ENCODE results near the gene TGM6.

Gene TGM6

DNA sequence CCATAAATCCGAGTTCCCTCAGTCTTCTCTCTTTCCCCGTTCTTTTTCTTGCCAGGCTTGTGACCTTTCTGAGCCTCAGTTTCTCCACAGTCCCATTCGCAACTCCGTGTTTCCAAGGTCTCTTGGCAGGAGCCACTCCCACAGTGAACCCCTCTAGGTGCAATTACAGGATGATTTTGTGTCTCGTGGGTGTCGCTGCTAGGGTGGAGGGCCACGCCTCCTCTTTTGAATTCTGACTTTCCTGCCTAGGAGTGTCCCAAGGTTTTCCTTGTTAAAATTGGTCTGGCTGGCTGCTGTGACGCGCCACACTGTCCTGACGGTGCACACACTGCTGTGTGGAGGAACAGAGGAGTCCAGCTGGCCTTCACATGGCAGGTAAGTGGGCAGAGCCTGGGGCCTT lies at the start of gene TGM6:
TGM6 (plus strand) TSS at position 301 of the 400 bp plus-strand sequence; CDS start at position 369, 68 bp downstream.
- no peak for DNase-seq
- Mint-ChIP-seq H3K27ac (no peak within 1 kb of the TSS), H3K27me3 (peaks cover 42 to 84% of the 10 kb centered on the region in 2 donors), H3K9me3 (peaks cover 0 to 2% of the 10 kb centered on the region in 2 donors), H3K4me3 (no peak within 1 kb of the TSS), H3K36me3 (no peaks in the 10 kb centered on the region), H3K4me1 (peaks cover 0 to 10% of the 10 kb centered on the region in 2 donors)
- no peak for ATAC-seq (replicated peaks)

DNA sequence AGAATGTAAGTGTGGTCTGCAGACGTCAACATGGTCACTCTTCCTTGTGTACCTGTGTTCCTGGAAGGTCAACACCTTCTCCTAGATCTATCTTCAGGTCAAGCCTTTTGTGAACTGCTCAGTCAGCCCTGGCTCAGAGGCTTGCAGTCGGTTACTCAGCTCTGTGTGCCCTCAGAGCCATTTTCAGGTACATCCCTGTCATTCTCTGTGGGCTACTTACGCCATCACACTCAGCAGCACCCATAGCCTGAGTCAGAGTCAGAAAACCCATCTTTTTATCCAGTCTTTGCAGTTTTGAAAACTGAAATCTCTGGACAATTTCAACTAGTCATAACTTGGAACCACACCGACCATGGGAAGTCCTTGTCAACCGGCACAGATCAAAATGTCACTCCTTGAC lies 49.6 kb upstream of the TGM6 start:
- Mint-ChIP-seq H3K27me3 (peaks cover 16 to 37% of the 10 kb centered on the region in 2 donors), H3K4me3 (no peak overlapping the region), H3K9me3 (no peaks in the 10 kb centered on the region), H3K36me3 (no peaks in the 10 kb centered on the region), H3K27ac (no peak overlapping the region), H3K4me1 (no peaks in the 10 kb centered on the region)
- DNase-seq (no peak), ATAC-seq (replicated peaks) (no peak)

DNA sequence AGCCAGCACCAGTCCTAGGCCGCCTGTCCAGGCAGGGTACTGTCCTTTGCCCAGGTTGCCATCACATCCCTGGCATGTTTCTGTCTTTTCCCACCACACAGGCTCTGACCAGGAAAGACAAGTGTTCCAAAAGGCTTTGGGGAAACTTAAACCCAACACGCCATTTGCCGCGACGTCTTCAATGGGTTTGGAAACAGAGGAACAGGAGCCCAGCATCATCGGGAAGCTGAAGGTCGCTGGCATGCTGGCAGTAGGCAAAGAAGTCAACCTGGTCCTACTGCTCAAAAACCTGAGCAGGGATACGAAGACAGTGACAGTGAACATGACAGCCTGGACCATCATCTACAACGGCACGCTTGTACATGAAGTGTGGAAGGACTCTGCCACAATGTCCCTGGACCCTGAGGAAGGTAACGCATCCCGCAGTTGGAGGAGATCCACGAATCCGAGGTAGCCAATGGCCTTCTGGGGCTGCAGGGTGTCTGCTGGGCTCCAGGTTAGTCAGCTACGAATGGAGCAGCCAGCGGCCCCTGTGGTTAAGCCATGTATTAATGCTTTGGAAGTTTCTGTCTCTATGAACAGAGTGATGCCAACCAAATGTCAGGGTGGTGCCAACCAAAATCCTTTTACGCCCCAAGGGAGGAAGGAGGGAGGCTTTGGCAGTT lies 48.7 kb upstream of the TGM6 start:
- DNase-seq (no peak), ATAC-seq (replicated peaks) (no peak)
- no peaks in the 10 kb centered on the region for H3K9me3 Mint-ChIP-seq
- no peaks in the 10 kb centered on the region for H3K4me1 Mint-ChIP-seq
- peaks cover 14 to 33% of the 10 kb centered on the region in 2 donors for H3K27me3 Mint-ChIP-seq
- H3K36me3 Mint-ChIP-seq: no peaks in the 10 kb centered on the region
- no peak overlapping the region for H3K27ac Mint-ChIP-seq
- H3K4me3 Mint-ChIP-seq: no peak overlapping the region

DNA sequence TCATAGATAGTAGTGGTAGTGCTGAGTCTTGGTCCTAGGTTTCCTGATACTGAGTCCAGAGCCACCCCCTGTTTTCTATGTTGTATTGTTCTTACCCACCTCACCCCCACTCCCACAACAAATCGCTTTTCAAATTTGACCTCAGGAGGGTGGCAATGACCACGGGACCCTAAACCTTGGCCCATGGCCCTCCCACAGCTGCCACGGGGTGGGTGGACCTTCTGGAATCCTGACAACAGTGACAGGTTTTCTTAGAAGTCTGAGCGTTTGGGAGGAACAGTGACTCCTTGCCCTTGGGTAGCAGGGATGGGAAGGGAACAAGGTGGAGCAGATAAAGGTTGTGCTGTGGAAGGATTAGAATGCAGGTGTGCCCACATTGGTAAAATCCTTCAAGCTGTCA lies 48.0 kb upstream of the TGM6 start:
- H3K9me3 Mint-ChIP-seq: no peaks in the 10 kb centered on the region
- H3K4me1 Mint-ChIP-seq: no peaks in the 10 kb centered on the region
- H3K4me3 Mint-ChIP-seq: no peak overlapping the region
- H3K27me3 Mint-ChIP-seq: peaks cover 15 to 29% of the 10 kb centered on the region in 2 donors
- DNase-seq: no peak
- no peaks in the 10 kb centered on the region for H3K36me3 Mint-ChIP-seq
- H3K27ac Mint-ChIP-seq: no peak overlapping the region
- ATAC-seq (replicated peaks): no peak

- Mint-ChIP-seq H3K36me3 (no peaks in the 10 kb centered on the region), H3K4me1 (no peaks in the 10 kb centered on the region), H3K9me3 (no peaks in the 10 kb centered on the region), H3K27ac (no peak overlapping the region), H3K4me3 (no peak overlapping the region), H3K27me3 (peaks cover 15 to 21% of the 10 kb centered on the region in 2 donors)
- DNase-seq (no peak), ATAC-seq (replicated peaks) (no peak)
Measured at GRCh38 chr20:2333821-2334220, 46.9 kb upstream of the TGM6 start.

- Mint-ChIP-seq H3K4me1 (no peaks in the 10 kb centered on the region), H3K36me3 (peaks cover 0 to 1% of the 10 kb centered on the region in 2 donors), H3K27ac (no peak overlapping the region), H3K9me3 (no peaks in the 10 kb centered on the region), H3K27me3 (peaks cover 19 to 20% of the 10 kb centered on the region in 2 donors), H3K4me3 (no peak overlapping the region)
- no peak for DNase-seq
- peak in 1 of 2 donors; percentile 21 for ATAC-seq (replicated peaks)
Measured at GRCh38 chr20:2335096-2335870, 45.4 kb upstream of the TGM6 start.

- no peak overlapping the region for H3K27ac Mint-ChIP-seq
Measured at GRCh38 chr20:2336471-2336870, 44.2 kb upstream of the TGM6 start.

DNA sequence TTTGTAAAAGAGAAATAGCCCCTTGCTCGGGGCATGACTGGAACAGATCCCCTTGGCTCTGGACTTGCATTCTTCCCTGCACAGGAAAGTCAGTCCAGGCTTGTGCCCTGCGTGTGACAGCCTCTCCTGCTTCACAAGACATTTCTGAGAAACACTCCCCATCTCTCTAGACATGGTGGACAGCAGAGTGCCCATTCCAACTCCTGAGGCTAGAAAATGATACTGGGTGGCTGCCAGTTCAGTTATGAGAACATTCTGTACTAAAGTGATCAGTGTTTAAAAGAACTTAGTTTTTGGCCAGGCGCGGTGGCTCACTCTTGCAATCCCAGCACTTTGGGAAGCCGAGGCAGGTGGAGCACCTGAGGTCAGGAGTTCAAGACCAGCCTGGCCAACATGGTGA lies 43.6 kb upstream of the TGM6 start:
- no peaks in the 10 kb centered on the region for H3K9me3 Mint-ChIP-seq
- H3K27me3 Mint-ChIP-seq: peaks cover 26 to 32% of the 10 kb centered on the region in 2 donors
- H3K36me3 Mint-ChIP-seq: peaks cover 0 to 1% of the 10 kb centered on the region in 2 donors
- no peak overlapping the region for H3K27ac Mint-ChIP-seq
- no peak for ATAC-seq (replicated peaks)
- DNase-seq: no peak
- no peak overlapping the region for H3K4me3 Mint-ChIP-seq
- no peaks in the 10 kb centered on the region for H3K4me1 Mint-ChIP-seq

More at GRCh38 chr20:2336471-2336870, 44.2 kb upstream of the TGM6 start:
- peaks cover 23 to 27% of the 10 kb centered on the region in 2 donors for H3K27me3 Mint-ChIP-seq
- peaks cover 0 to 1% of the 10 kb centered on the region in 2 donors for H3K36me3 Mint-ChIP-seq
- H3K4me3 Mint-ChIP-seq: no peak overlapping the region
- DNase-seq: no peak
- no peaks in the 10 kb centered on the region for H3K9me3 Mint-ChIP-seq
- no peaks in the 10 kb centered on the region for H3K4me1 Mint-ChIP-seq
- no peak for ATAC-seq (replicated peaks)

GRCh38 chr20:2338411-2339066 lies 42.2 kb upstream of the TGM6 start:
- ATAC-seq (replicated peaks): no peak
- no peak overlapping the region for H3K4me3 Mint-ChIP-seq
- H3K36me3 Mint-ChIP-seq: peaks cover 0 to 1% of the 10 kb centered on the region in 2 donors
- no peak for DNase-seq
- no peaks in the 10 kb centered on the region for H3K9me3 Mint-ChIP-seq
- no peaks in the 10 kb centered on the region for H3K4me1 Mint-ChIP-seq
- no peak overlapping the region for H3K27ac Mint-ChIP-seq
- peaks cover 29 to 38% of the 10 kb centered on the region in 2 donors for H3K27me3 Mint-ChIP-seq

DNA sequence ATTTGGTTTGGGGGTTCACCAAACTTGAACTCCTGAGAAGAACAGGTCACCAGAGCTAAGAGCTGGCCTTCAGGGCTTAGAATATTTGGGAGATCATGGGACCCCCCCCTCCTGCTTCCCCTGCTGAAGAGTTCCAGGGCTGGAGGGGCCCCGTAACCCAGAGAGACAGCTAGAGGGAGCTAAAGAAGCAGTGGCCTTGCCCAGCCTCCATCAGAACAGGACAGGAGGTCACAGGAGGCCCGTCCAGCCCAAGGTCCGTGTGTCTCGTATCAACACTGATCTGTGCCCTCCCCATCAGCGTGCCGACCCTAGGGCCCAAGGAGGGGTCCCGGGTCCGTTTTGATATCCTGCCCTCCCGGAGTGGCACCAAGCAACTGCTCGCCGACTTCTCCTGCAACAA lies 40.6 kb upstream of the TGM6 start:
- Mint-ChIP-seq H3K4me1 (no peaks in the 10 kb centered on the region), H3K9me3 (no peaks in the 10 kb centered on the region), H3K4me3 (no peak overlapping the region), H3K27ac (no peak overlapping the region), H3K36me3 (peaks cover 0 to 1% of the 10 kb centered on the region in 2 donors), H3K27me3 (peaks cover 29 to 38% of the 10 kb centered on the region in 2 donors)
- no peak for ATAC-seq (replicated peaks)
- no peak for DNase-seq

- Mint-ChIP-seq H3K9me3 (no peaks in the 10 kb centered on the region), H3K27me3 (peaks cover 29 to 35% of the 10 kb centered on the region in 2 donors), H3K36me3 (peaks cover 0 to 1% of the 10 kb centered on the region in 2 donors), H3K4me1 (no peaks in the 10 kb centered on the region), H3K4me3 (no peak overlapping the region), H3K27ac (no peak overlapping the region)
- no peak for DNase-seq
- no peak for ATAC-seq (replicated peaks)
Measured at GRCh38 chr20:2340823-2341222, 39.9 kb upstream of the TGM6 start.

DNA sequence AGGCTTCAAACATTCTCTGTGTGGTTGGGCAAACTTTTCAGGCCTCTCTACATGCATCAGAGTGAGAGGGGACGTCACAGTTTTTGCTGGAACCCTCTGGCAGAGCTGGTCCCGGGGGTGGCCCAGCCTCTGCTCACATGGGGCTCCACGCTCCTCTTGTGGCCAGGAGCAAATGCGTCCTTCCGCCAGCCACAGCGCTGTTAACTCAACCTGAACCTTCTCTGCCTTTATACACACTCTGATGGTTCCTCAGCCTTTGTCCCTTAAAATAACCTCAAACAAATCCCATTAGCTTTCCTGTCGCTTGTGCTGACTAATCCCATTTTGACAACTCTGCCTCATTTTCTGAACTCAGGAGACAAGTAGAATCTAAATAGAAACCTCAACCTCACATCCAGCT lies 39.4 kb upstream of the TGM6 start:
- no peak for DNase-seq
- Mint-ChIP-seq H3K9me3 (no peaks in the 10 kb centered on the region), H3K36me3 (peaks cover 0 to 1% of the 10 kb centered on the region in 2 donors), H3K27me3 (peaks cover 29 to 30% of the 10 kb centered on the region in 2 donors), H3K27ac (no peak overlapping the region), H3K4me3 (no peak overlapping the region), H3K4me1 (no peaks in the 10 kb centered on the region)
- ATAC-seq (replicated peaks): no peak

DNA sequence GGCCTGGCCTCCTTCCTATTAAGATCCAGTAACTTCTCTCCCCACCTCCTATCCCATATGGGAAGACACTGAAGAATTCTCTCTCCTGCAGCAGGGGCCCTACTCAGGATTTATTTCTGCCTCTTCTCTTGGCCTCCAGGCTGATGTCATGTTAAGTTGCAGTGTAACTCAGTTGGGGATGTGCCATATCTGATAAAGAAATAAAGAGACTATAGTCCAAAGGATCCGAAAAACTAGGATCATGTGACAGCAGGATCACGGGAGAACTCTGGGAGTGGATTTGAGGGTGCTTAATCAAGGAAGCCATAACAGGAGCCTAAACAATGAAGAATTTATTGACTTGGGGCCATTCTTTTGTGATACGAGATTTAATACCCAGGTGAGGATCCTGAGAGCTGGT lies 38.5 kb upstream of the TGM6 start:
- H3K36me3 Mint-ChIP-seq: peaks cover 0 to 1% of the 10 kb centered on the region in 2 donors

GRCh38 chr20:2346188-2346587 lies 34.5 kb upstream of the TGM6 start:
- Mint-ChIP-seq H3K27me3 (peaks cover 27 to 39% of the 10 kb centered on the region in 2 donors), H3K4me3 (no peak overlapping the region), H3K36me3 (no peaks in the 10 kb centered on the region), H3K9me3 (peaks cover 0 to 1% of the 10 kb centered on the region in 2 donors), H3K4me1 (no peaks in the 10 kb centered on the region), H3K27ac (no peak overlapping the region)
- ATAC-seq (replicated peaks) (no peak), DNase-seq (no peak)

More for the DNA sequence above, 38.5 kb upstream of the TGM6 start:
- Mint-ChIP-seq H3K9me3 (no peaks in the 10 kb centered on the region), H3K4me3 (no peak overlapping the region), H3K4me1 (no peaks in the 10 kb centered on the region), H3K27me3 (peaks cover 26 to 30% of the 10 kb centered on the region in 2 donors), H3K27ac (no peak overlapping the region)
- DNase-seq (no peak), ATAC-seq (replicated peaks) (no peak)

Data from stimulated activated naive B cell treated with anti-CD40 and anti-IgM and Interleukin-4, amounts not matched to agents 10 μg/mL and 1 μg/mL and 100 μg/mL, for 72 hours (primary cell).